Stomach (tissue), 4 donors: ENCODE data around the gene TMEM256.

Source experiments
- CTCF ChIP-seq, 7 experiments: fragments of 450-650 bp in 4 of 7; fragments of 200-600 bp in 3 of 7; sonication (generic) in 3 of 7; IDR thresholded peaks; one replicate each; pipeline ENCODE4 v1.5.1; 2016 to 2019; ENCODE audit warnings: antibody characterized with exemption in 7 of 7, control low read depth in 2 of 7, mild to moderate bottlenecking in 1 of 7
- POLR2A ChIP-seq, 4 donors: fragments of 450-650 bp; IDR thresholded peaks; one replicate each; pipeline ENCODE4 v1.6.1; 2016; ENCODE audit warnings: antibody characterized with exemption in 4 of 4, control low read depth in 2 of 4, mild to moderate bottlenecking in 1 of 4, moderate library complexity in 1 of 4

GRCh38 chr17:7396147-7396546 is 7.8 kb downstream of the TMEM256 start:
- no peak for TF ChIP-seq POLR2A (IDR thresholded peaks at IDR 0.05)
- no peak for TF ChIP-seq CTCF (IDR thresholded peaks at IDR 0.05)
